Fibroblast of peridontal ligament (primary cell): ENCODE measurements around the gene KIF21A.
A peak's percentile ranks its signal among the peaks of the same experiment; 100 is the strongest.
"Not testable (repeated sequence)": the region's sequence is repeated elsewhere in the genome, so short reads cannot be mapped to it uniquely, and the experiment has no call there.

Source experiments
- DNase-seq: peaks from one replicate; pipeline ENCODE4 v3.0.0-alpha.2; 2010; ENCODE audit errors: extremely low read depth

KIF21A gene

GRCh38 chr12:39348523-39348922 is 94.4 kb downstream of the KIF21A start:
- DNase-seq = no peak

- no peak for DNase-seq
Observed at GRCh38 chr12:39344926-39345325, 98.0 kb downstream of the KIF21A start.

- no peak for DNase-seq
Observed at GRCh38 chr12:39343665-39344064, 99.3 kb downstream of the KIF21A start.

- no peak for DNase-seq
Observed at GRCh38 chr12:39341761-39342160, 101.2 kb downstream of the KIF21A start.

- DNase-seq = peak; percentile 8
Observed at GRCh38 chr12:39341179-39341578, 101.7 kb downstream of the KIF21A start.

- no peak for DNase-seq
Observed at GRCh38 chr12:39332661-39333175, 110.2 kb downstream of the KIF21A start.

GRCh38 chr12:39331539-39332261 is 111.2 kb downstream of the KIF21A start:
- DNase-seq = no peak

- DNase-seq = no peak
Observed at GRCh38 chr12:39329876-39330275, 113.0 kb downstream of the KIF21A start.

GRCh38 chr12:39329018-39329417 is 113.9 kb downstream of the KIF21A start:
- DNase-seq = peak; percentile 56

GRCh38 chr12:39327965-39328364 is 115.0 kb downstream of the KIF21A start:
- no peak for DNase-seq

- no peak for DNase-seq
Observed at GRCh38 chr12:39327510-39327909, 115.4 kb downstream of the KIF21A start.

GRCh38 chr12:39319180-39319579 is 123.7 kb downstream of the KIF21A start:
- DNase-seq = no peak

GRCh38 chr12:39314547-39314946 is 128.4 kb downstream of the KIF21A start:
- no peak for DNase-seq

GRCh38 chr12:39309516-39309915 is 133.4 kb downstream of the KIF21A start:
- DNase-seq = no peak

GRCh38 chr12:39301422-39301821 is 141.5 kb downstream of the KIF21A start:
- peak; percentile 21 for DNase-seq

- DNase-seq = peak; percentile 61
Observed at GRCh38 chr12:39300799-39301198, 142.1 kb downstream of the KIF21A start.

GRCh38 chr12:39297891-39298290 is 145.0 kb downstream of the KIF21A start:
- no peak for DNase-seq

GRCh38 chr12:39296496-39296895 is 146.4 kb downstream of the KIF21A start:
- no peak for DNase-seq

GRCh38 chr12:39295593-39295992 is 147.3 kb downstream of the KIF21A start:
- DNase-seq = not testable (repeated sequence)

GRCh38 chr12:39294715-39295114 is 148.2 kb downstream of the KIF21A start:
- DNase-seq = no peak

- no peak for DNase-seq
Observed at GRCh38 chr12:39292125-39292630, 150.7 kb downstream of the KIF21A start.

GRCh38 chr12:39287817-39288216 is 155.1 kb downstream of the KIF21A start:
- DNase-seq = no peak

GRCh38 chr12:39287409-39287808 is 155.5 kb downstream of the KIF21A start:
- no peak for DNase-seq

GRCh38 chr12:39278426-39278825 is 164.5 kb downstream of the KIF21A start:
- DNase-seq = no peak
